Esophagus muscularis mucosa (tissue), 3 donors: ENCODE data around the gene RAB5A.

ENCODE experiments used
- CTCF ChIP-seq, 3 experiments: fragments of 200-600 bp in 2 of 3; fragments of 450-650 bp in 1 of 3; sonication (generic) in 2 of 3; IDR thresholded peaks; one replicate each; pipeline ENCODE4 v1.5.1; 2017 to 2019; ENCODE audit warnings: antibody characterized with exemption in 3 of 3, mild to moderate bottlenecking in 2 of 3, moderate library complexity in 1 of 3
- POLR2A ChIP-seq: fragments of 450-650 bp; IDR thresholded peaks from one replicate; pipeline ENCODE4 v1.6.1; 2017; ENCODE audit warnings: antibody characterized with exemption, moderate library complexity, mild to moderate bottlenecking, low read depth

- TF ChIP-seq CTCF (IDR thresholded peaks at IDR 0.05) = no peak
- TF ChIP-seq POLR2A = no peak
Measured at GRCh38 chr3:19931767-19932188, 15.1 kb upstream of the RAB5A start.
